Neural crest cell (in vitro differentiated cells): ENCODE results near the gene FOXP1. TPM values are rescaled to one million over a fixed set of nuclear protein-coding genes. Genes with fewer than 3 reads are reported as not detected.

Source experiments
- DNase-seq: peaks from one replicate; pipeline ENCODE4 v3.0.0; 2021; ENCODE audit warnings: low read depth, mixed read lengths, low spot score
- H3K27ac Mint-ChIP-seq: one replicate; pipeline ENCODE4 v1.8.0; 2021; ENCODE audit warnings: mild to moderate bottlenecking, mixed read lengths; ENCODE audit not compliant: unreplicated experiment
- H3K27me3 Mint-ChIP-seq: 2 replicates; pipeline ENCODE4 v1.8.0; 2021; ENCODE audit warnings: low read depth, mild to moderate bottlenecking, mixed read lengths
- H3K36me3 Mint-ChIP-seq: 2 replicates; pipeline ENCODE4 v1.8.0; 2021; ENCODE audit warnings: low read depth, mild to moderate bottlenecking, mixed read lengths
- H3K4me1 Mint-ChIP-seq: 2 replicates; pipeline ENCODE4 v1.8.0; 2021; ENCODE audit warnings: mixed read lengths
- H3K4me3 Mint-ChIP-seq: one replicate; pipeline ENCODE4 v1.8.0; 2021; ENCODE audit warnings: mild to moderate bottlenecking, mixed read lengths
- H3K9me3 Mint-ChIP-seq: 2 replicates; pipeline ENCODE4 v1.8.0; 2021; ENCODE audit warnings: mixed read lengths
- total RNA-seq: library from RNA; stranded (reverse); gene quantifications from 2 replicates; pipeline ENCODE4 v1.2.1, GENCODE V29; 2021
- TF ChIP-seq, protein P1 (sequence below): fragments of 200-600 bp; sonication (generic); conservative IDR thresholded peaks from 2 replicates; pipeline ENCODE4 v1.5.0; 2021; ENCODE audit warnings: antibody characterized with exemption, mild to moderate bottlenecking

FOXP1 gene
- total RNA-seq, 1 donor from 2014 or later = 22.8 TPM

- no peaks in the 10 kb centered on the region for H3K36me3 Mint-ChIP-seq
- no peaks in the 10 kb centered on the region for H3K27me3 Mint-ChIP-seq
- no peaks in the 10 kb centered on the region for H3K9me3 Mint-ChIP-seq
- H3K4me3 Mint-ChIP-seq = no peak overlapping the region
- DNase-seq = no peak
- TF ChIP-seq, protein P1, sequence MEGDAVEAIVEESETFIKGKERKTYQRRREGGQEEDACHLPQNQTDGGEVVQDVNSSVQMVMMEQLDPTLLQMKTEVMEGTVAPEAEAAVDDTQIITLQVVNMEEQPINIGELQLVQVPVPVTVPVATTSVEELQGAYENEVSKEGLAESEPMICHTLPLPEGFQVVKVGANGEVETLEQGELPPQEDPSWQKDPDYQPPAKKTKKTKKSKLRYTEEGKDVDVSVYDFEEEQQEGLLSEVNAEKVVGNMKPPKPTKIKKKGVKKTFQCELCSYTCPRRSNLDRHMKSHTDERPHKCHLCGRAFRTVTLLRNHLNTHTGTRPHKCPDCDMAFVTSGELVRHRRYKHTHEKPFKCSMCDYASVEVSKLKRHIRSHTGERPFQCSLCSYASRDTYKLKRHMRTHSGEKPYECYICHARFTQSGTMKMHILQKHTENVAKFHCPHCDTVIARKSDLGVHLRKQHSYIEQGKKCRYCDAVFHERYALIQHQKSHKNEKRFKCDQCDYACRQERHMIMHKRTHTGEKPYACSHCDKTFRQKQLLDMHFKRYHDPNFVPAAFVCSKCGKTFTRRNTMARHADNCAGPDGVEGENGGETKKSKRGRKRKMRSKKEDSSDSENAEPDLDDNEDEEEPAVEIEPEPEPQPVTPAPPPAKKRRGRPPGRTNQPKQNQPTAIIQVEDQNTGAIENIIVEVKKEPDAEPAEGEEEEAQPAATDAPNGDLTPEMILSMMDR = no peak
- H3K27ac Mint-ChIP-seq = no peak overlapping the region
- peaks cover 12% of the 10 kb centered on the region for H3K4me1 Mint-ChIP-seq
These were observed 135.7 kb downstream of the FOXP1 start for GRCh38 chr3:71447803-71448202.

DNA sequence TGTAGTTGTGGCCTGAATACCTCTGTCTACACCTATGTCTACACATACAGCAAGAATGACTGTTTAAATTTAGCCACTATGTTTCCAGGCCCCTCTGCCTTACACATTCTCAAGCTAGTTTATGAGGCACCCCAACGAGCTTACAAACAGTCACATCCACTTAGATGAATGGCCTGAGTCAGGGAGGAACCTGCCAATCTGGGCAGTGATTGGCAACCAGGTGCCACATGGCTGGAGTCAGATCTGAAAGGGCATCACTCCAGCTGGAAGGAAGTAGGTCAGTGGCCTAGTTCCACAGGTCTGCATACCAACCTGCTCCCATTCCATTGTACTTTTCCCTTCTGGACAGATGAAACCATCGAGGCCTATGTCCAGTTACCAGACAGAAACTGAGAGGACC lies 136.3 kb downstream of the FOXP1 start:
- H3K27ac Mint-ChIP-seq = peak overlapping the region; percentile 35
- H3K4me3 Mint-ChIP-seq = no peak overlapping the region
- TF ChIP-seq, protein P1 = no peak
- H3K27me3 Mint-ChIP-seq = no peaks in the 10 kb centered on the region
- H3K9me3 Mint-ChIP-seq = no peaks in the 10 kb centered on the region
- DNase-seq = no peak
- peaks cover 9% of the 10 kb centered on the region for H3K4me1 Mint-ChIP-seq
- H3K36me3 Mint-ChIP-seq = no peaks in the 10 kb centered on the region

GRCh38 chr3:71446734-71447133 lies 136.8 kb downstream of the FOXP1 start:
- H3K4me1 Mint-ChIP-seq = peaks cover 9% of the 10 kb centered on the region
- TF ChIP-seq, protein P1 = no peak
- no peaks in the 10 kb centered on the region for H3K36me3 Mint-ChIP-seq
- H3K27ac Mint-ChIP-seq = no peak overlapping the region
- no peaks in the 10 kb centered on the region for H3K9me3 Mint-ChIP-seq
- no peak for DNase-seq
- H3K4me3 Mint-ChIP-seq = no peak overlapping the region
- no peaks in the 10 kb centered on the region for H3K27me3 Mint-ChIP-seq

DNA sequence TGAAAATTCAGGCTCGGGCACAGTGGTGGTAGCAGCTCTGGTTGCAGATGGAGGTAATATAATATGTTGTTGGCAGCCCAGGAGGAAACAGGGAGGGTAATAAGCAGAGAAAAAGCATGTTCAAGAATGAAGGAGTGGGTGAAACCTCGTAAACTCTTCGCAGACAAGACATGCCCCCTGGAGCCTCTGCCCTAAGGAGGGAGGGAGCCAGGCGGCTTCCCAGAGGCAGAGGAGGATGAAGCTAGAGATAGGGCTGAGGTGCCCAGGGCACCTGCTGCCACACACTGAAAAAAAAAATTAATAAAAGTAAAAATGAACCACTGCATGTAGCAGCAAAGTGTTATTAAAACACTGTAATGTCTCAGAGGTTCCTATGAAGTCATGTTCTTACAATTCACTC lies 137.3 kb downstream of the FOXP1 start:
- H3K9me3 Mint-ChIP-seq = no peaks in the 10 kb centered on the region
- DNase-seq = no peak
- TF ChIP-seq, protein P1 = no peak
- H3K27me3 Mint-ChIP-seq = no peaks in the 10 kb centered on the region
- H3K27ac Mint-ChIP-seq = no peak overlapping the region
- H3K4me3 Mint-ChIP-seq = no peak overlapping the region
- peaks cover 6% of the 10 kb centered on the region for H3K4me1 Mint-ChIP-seq
- H3K36me3 Mint-ChIP-seq = no peaks in the 10 kb centered on the region

- DNase-seq = no peak
- Mint-ChIP-seq H3K4me3 (no peak overlapping the region), H3K9me3 (no peaks in the 10 kb centered on the region), H3K36me3 (no peaks in the 10 kb centered on the region), H3K4me1 (no peaks in the 10 kb centered on the region), H3K27me3 (no peaks in the 10 kb centered on the region), H3K27ac (no peak overlapping the region)
- TF ChIP-seq, protein P1 = no peak
These were observed 138.7 kb downstream of the FOXP1 start for GRCh38 chr3:71444861-71445259.
